BLaER1 treated with 17β-estradiol and CSF1 and Interleukin-3, amounts not matched to agents 10 nM and 100 nM (cell line): Measurements from ENCODE around the gene ZKSCAN3.

ENCODE experiments used
- H3K27ac ChIP-seq, 11 experiments: shearing (Covaris generic); formaldehyde crosslinking; 2 replicates each; pipeline ENCODE4 v1.8.1; 2022
- H3K27me3 ChIP-seq, 11 experiments: shearing (Covaris generic); formaldehyde crosslinking; 2 replicates each; pipeline ENCODE4 v1.8.1; 2022
- H3K36me3 ChIP-seq, 11 experiments: shearing (Covaris generic); formaldehyde crosslinking; 2 replicates each; pipeline ENCODE4 v1.8.1; 2022
- H3K4me1 ChIP-seq, 10 experiments: shearing (Covaris generic); formaldehyde crosslinking; 2 replicates each; pipeline ENCODE4 v1.8.1; 2022
- H3K4me2 ChIP-seq, 11 experiments: shearing (Covaris generic); formaldehyde crosslinking; 2 replicates each; pipeline ENCODE4 v1.8.1; 2022
- H3K4me3 ChIP-seq, 10 experiments: shearing (Covaris generic); formaldehyde crosslinking; 2 replicates each; pipeline ENCODE4 v1.8.1; 2022
- H3K9ac ChIP-seq, 11 experiments: shearing (Covaris generic); formaldehyde crosslinking; 2 replicates each; pipeline ENCODE4 v1.8.1; 2022
- H3K9me3 ChIP-seq, 11 experiments: shearing (Covaris generic); formaldehyde crosslinking; replicated peaks in 1 of 11; 2 replicates each; pipeline ENCODE4 v1.8.1; 2022
- H4K20me1 ChIP-seq, 11 experiments: shearing (Covaris generic); formaldehyde crosslinking; 2 replicates each; pipeline ENCODE4 v1.8.1; 2022
- Cebpa-rat ChIP-seq, 11 experiments: shearing (Covaris generic); IDR thresholded peaks; 2 replicates each; pipeline ENCODE4 v1.8.1; 2022

Gene ZKSCAN3

GRCh38 chr6:28373925-28374324 is 24.2 kb downstream of the ZKSCAN3 start:
- Histone ChIP-seq H3K9me3 (peaks cover 11 to 19% (median 14%) of the 10 kb centered on the region in 11 experiments; a peak in 21 of 22 replicates), H4K20me1 (no peaks in the 10 kb centered on the region), H3K4me2 (no peak overlapping the region), H3K36me3 (peaks cover 0 to 28% (median 9%) of the 10 kb centered on the region in 11 experiments; a peak in 13 of 22 replicates), H3K27ac (no peak overlapping the region), H3K9ac (no peak overlapping the region), H3K27me3 (no peaks in the 10 kb centered on the region), H3K4me1 (peaks cover 6 to 18% (median 14%) of the 10 kb centered on the region in 10 experiments; a peak in 18 of 20 replicates), H3K4me3 (no peak overlapping the region)
- no peak for TF ChIP-seq Cebpa-rat (IDR thresholded peaks at IDR 0.05)

- Histone ChIP-seq H3K36me3 (peaks cover 13 to 53% (median 40%) of the 10 kb centered on the region in 11 experiments), H3K27ac (no peak overlapping the region), H4K20me1 (no peaks in the 10 kb centered on the region), H3K27me3 (no peaks in the 10 kb centered on the region), H3K4me3 (no peak overlapping the region), H3K9me3 (peaks cover 19 to 57% (median 44%) of the 10 kb centered on the region in 11 experiments; a peak in 21 of 22 replicates), H3K4me2 (no peak overlapping the region), H3K9ac (no peak overlapping the region), H3K4me1 (peaks cover under 1 to 9% (median 6%) of the 10 kb centered on the region in 10 experiments; a peak in 13 of 20 replicates)
- no peak for TF ChIP-seq Cebpa-rat (IDR thresholded peaks at IDR 0.05)
Observed at GRCh38 chr6:28377879-28378278, 28.1 kb downstream of the ZKSCAN3 start.

GRCh38 chr6:28378644-28379043 is 28.9 kb downstream of the ZKSCAN3 start:
- Histone ChIP-seq H3K27me3 (no peaks in the 10 kb centered on the region), H3K36me3 (peaks cover 13 to 53% (median 40%) of the 10 kb centered on the region in 11 experiments), H3K9me3 (peaks cover 19 to 59% (median 44%) of the 10 kb centered on the region in 11 experiments; a peak in 21 of 22 replicates), H4K20me1 (no peaks in the 10 kb centered on the region), H3K4me3 (no peak overlapping the region), H3K4me2 (no peak overlapping the region), H3K4me1 (peaks cover 5 to 17% (median 10%) of the 10 kb centered on the region in 10 experiments; a peak in 16 of 20 replicates), H3K27ac (no peak overlapping the region), H3K9ac (no peak overlapping the region)
- no peak for TF ChIP-seq Cebpa-rat (IDR thresholded peaks at IDR 0.05)

GRCh38 chr6:28380381-28380780 is 30.6 kb downstream of the ZKSCAN3 start:
- no peak overlapping the region for H3K9ac ChIP-seq
- peaks cover 13 to 53% (median 40%) of the 10 kb centered on the region in 11 experiments for H3K36me3 ChIP-seq
- no peak overlapping the region for H3K27ac ChIP-seq
- no peaks in the 10 kb centered on the region for H4K20me1 ChIP-seq
- peaks cover 5 to 20% (median 14%) of the 10 kb centered on the region in 10 experiments; a peak in 16 of 20 replicates for H3K4me1 ChIP-seq
- no peaks in the 10 kb centered on the region for H3K27me3 ChIP-seq
- H3K4me2 ChIP-seq, result no peak overlapping the region
- TF ChIP-seq Cebpa-rat (IDR thresholded peaks at IDR 0.05), result no peak
- 0 out of 20 replicates have a peak overlapping the region, but pooled peaks of 1 of the 10 experiments have one; percentile 3 for H3K4me3 ChIP-seq
- H3K9me3 ChIP-seq, result peaks cover 19 to 59% (median 44%) of the 10 kb centered on the region in 11 experiments; a peak in 21 of 22 replicates

DNA sequence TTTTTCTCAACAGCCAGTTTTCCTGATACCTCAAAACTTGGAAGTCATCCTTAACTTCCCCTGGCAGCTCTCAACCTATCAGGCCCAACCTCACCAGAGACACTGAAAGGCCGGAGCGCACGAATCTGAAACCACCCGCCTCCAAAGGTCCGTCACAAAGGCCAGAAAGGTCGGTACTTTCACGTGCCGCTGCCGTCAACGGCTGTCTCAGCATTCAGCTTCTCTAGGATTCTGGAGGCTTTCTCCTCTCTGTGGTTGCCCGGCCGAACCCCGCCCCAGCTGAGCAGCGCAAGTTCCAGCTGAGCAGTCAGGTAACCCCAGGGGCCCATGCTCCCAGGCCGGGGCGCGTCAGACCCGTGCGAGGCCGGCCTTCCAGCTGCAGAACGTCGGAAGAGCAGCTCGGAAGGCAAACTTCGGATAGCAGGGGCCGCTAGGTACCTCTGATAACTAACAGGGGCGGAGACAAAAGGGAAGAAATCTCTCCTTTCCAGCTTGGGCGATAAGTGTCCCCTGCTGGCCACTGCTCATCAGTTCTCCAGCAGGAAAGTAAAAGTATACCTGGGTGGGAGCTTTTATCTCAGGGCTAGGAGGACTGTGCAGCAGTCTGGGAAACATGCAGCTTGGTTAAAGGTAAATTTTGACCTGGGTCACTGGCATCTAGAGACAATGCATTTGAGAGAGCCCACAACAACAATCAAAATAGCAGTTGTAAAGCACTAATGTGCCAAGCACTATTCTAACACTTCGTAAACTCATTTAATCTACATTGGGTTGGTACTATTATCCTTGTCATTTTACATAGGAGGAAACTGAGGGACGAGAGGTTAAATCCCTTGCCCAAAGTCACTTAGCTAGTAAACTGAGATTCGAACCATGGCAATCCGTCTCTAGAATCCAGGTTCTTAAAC is 33.7 kb downstream of the ZKSCAN3 start:
- peaks cover 11 to 46% (median 32%) of the 10 kb centered on the region in 11 experiments; a peak in 21 of 22 replicates for H3K9me3 ChIP-seq
- H3K27me3 ChIP-seq, result no peaks in the 10 kb centered on the region
- peak overlapping the region; percentile 65 to 90 (median 79) for H3K4me2 ChIP-seq
- no peaks in the 10 kb centered on the region for H4K20me1 ChIP-seq
- H3K4me1 ChIP-seq, result peaks cover 5 to 20% (median 15%) of the 10 kb centered on the region in 10 experiments; a peak in 16 of 20 replicates
- H3K36me3 ChIP-seq, result peaks cover 13 to 38% (median 34%) of the 10 kb centered on the region in 11 experiments
- peak overlapping the region in 10 of 11 experiments; percentile 44 to 69 (median 66); a peak in 20 of 22 replicates for H3K27ac ChIP-seq
- no peak for TF ChIP-seq Cebpa-rat (IDR thresholded peaks at IDR 0.05)
- H3K9ac ChIP-seq, result peak overlapping the region; percentile 49 to 72 (median 66); a peak in 21 of 22 replicates
- peak overlapping the region; percentile 50 to 71 (median 58) for H3K4me3 ChIP-seq

- no peak for TF ChIP-seq Cebpa-rat (IDR thresholded peaks at IDR 0.05)
- Histone ChIP-seq H3K36me3 (peaks cover 13 to 39% (median 30%) of the 10 kb centered on the region in 11 experiments), H3K4me3 (no peak overlapping the region), H3K9me3 (peaks cover 4 to 39% (median 25%) of the 10 kb centered on the region in 11 experiments; a peak in 21 of 22 replicates), H3K27ac (no peak overlapping the region), H3K4me1 (peaks cover 5 to 22% (median 15%) of the 10 kb centered on the region in 10 experiments; a peak in 16 of 20 replicates), H3K9ac (no peak overlapping the region), H3K27me3 (no peaks in the 10 kb centered on the region), H4K20me1 (no peaks in the 10 kb centered on the region), H3K4me2 (peak overlapping the region in 4 of 11 experiments; percentile 73 to 90 (median 81); a peak in 4 of 22 replicates)
Observed at GRCh38 chr6:28384143-28384533, 34.4 kb downstream of the ZKSCAN3 start.

DNA sequence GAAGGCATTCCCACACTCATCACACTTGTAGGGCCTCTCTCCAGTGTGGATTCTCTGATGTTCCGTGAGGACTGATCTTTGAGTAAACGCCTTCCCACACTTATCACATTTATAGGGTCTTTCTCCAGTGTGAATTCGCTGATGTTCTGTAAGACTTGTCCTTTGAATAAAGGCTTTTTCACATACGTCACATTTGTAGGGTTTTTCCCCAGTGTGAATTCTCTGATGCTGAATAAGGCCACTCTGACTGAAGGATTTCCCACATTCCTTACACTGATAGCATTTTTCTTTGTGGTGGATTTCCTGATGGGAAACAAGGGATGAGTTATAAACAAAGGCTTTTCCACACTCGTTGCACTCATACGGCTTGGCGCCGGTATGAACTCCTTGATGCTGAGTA is 40.9 kb downstream of the ZKSCAN3 start:
- H3K27me3 ChIP-seq, result no peaks in the 10 kb centered on the region
- H3K4me2 ChIP-seq, result no peak overlapping the region
- no peak overlapping the region for H3K27ac ChIP-seq
- peaks cover 0 to 11% (median 0%) of the 10 kb centered on the region in 11 experiments; a peak in 3 of 22 replicates for H3K9me3 ChIP-seq
- no peak overlapping the region for H3K9ac ChIP-seq
- TF ChIP-seq Cebpa-rat (IDR thresholded peaks at IDR 0.05), result no peak
- H3K36me3 ChIP-seq, result peaks cover 17 to 47% (median 33%) of the 10 kb centered on the region in 11 experiments; a peak in 21 of 22 replicates
- peaks cover 0 to 9% (median 0%) of the 10 kb centered on the region in 10 experiments; a peak in 1 of 20 replicates for H3K4me1 ChIP-seq
- no peak overlapping the region for H3K4me3 ChIP-seq
- H4K20me1 ChIP-seq, result no peaks in the 10 kb centered on the region

DNA sequence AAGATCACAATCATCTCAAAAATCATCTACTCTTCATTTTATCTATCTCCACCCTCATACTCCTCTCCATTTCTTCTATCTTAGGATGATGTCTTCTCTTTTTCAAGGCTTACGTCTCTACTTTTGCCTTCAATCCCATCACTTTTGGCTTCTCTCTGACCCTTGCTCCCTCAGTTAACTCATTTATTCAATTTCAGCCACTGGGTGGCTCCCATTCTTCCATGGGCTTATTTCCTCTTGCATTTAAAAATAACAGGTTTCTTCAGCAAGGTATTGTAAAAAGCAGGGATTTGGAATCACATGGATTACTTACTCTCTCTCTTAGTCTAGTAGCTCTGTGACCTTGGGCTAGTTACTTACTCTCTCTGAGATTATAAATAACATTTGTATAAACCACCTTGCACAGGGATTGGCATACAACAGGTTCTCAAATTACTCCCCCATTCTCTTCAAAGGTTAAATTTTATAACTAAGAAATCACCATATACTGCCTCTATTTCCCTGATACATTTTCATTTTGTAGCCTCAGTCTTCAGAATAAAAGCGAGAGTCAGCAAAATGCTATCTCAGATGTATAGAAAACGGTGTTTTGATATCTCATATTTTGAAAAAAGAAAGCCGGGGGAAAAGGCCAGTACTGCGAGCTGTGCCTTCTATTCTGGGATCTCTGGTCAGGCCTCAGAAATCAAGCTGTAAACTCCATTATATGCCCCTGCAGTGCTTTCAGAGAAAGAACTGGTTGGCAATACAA is 44.3 kb downstream of the ZKSCAN3 start:
- no peak overlapping the region for H3K4me3 ChIP-seq
- peaks cover 17 to 41% (median 30%) of the 10 kb centered on the region in 11 experiments; a peak in 21 of 22 replicates for H3K36me3 ChIP-seq
- peaks cover 0 to 1% (median 0%) of the 10 kb centered on the region in 11 experiments; a peak in 2 of 22 replicates for H3K27me3 ChIP-seq
- no peak overlapping the region for H3K4me2 ChIP-seq
- H3K9ac ChIP-seq, result no peak overlapping the region
- no peak overlapping the region for H3K27ac ChIP-seq
- TF ChIP-seq Cebpa-rat (IDR thresholded peaks at IDR 0.05), result no peak
- peaks cover 0 to 12% (median 6%) of the 10 kb centered on the region in 10 experiments; a peak in 8 of 20 replicates for H3K4me1 ChIP-seq
- H3K9me3 ChIP-seq, result peaks cover 0 to 11% (median under 1%) of the 10 kb centered on the region in 11 experiments; a peak in 12 of 22 replicates
- H4K20me1 ChIP-seq, result no peaks in the 10 kb centered on the region
